DOHH2 (cell line): ENCODE data around the gene CREB3L2.

Experiments used
- CTCF ChIP-seq: fragments of 200-600 bp; sonication (generic); IDR thresholded peaks from one replicate; pipeline ENCODE4 v1.5.1; 2014; ENCODE audit warnings: antibody characterized with exemption, mild to moderate bottlenecking, low read depth, low read length; ENCODE audit not compliant: poor library complexity, severe bottlenecking
- EZH2phosphoT487 ChIP-seq: fragments of 200-600 bp; sonication (generic); IDR thresholded peaks from 2 replicates; pipeline ENCODE4 v1.6.1; 2017; ENCODE audit warnings: borderline replicate concordance, mild to moderate bottlenecking, antibody characterized with exemption, low read length, moderate library complexity, mixed read lengths

GRCh38 chr7:137940218-137940617 is 61.7 kb downstream of the CREB3L2 start:
- TF ChIP-seq CTCF (no peak), EZH2phosphoT487 (no peak)
